ENCODE data around the gene SUCO.
A peak's percentile ranks its signal among the peaks of the same experiment; 100 is the strongest.

The SUCO gene

DNA sequence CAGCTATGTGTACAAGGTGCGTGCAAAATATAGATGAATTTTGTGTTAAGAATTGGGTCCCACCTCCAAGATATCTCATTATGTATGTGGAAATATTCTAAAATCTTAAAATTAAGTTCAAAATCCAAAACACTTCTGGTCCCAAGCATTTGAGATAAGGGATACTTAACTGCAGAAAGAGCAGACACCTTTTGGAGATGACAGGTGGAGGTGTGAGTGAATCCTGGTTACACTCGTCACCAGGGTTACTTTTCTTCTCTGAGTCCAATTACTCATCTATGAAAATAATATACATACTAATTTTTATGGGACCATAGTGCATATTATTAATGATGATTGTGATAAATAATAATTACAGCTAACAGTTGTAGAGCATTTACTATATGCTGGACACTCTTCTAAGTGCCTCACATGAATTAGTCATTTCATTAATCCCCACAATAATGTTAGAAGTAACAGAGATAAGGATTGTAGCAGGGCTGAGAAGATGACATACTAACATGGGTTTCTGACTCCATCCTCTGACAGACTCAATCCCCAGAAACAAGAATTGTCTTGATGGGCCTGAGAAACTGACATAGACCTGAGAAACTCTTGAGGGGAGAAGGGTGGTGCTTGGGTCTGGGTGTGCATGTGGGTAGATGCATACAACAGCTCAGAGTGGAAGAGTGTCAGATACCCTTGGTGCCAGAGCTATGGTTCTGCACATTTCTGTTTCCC lies 117.7 kb downstream of the SUCO start:
- no peak for DNase-seq (ENCODE audit: low read depth)

DNA sequence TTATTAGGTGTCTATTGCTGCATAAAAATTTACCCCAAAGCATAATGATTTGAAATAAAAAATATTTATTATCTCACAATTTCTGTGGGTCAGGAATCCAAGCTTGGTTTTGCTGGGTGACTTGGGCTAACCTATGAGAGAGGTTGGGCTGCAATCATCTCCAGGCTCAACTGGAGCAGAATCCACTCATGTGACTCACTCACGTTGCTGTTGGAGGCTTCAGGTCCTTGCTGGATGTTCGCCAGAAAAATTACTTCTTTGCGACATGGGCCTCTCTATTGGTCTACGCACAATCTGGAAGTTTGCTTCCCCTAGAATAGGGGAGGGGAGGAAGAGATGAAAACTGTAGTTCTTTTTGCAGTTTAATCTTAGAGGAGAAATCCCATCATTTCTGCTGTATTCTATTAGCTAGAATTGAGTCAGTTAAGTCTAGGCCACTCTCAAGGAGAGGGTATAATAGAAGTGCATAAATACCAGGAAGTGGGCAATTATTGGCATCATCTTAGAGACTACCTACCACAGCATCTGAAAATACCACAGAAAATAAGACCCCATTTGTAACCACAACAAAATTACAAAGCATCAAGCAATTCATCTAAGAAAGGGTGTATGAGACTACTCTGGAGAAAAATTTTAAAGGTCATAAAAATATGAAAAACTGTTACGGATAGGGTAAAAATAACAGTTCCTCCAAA lies 120.2 kb downstream of the SUCO start:
- no peak for DNase-seq (ENCODE audit: low read depth)

DNA sequence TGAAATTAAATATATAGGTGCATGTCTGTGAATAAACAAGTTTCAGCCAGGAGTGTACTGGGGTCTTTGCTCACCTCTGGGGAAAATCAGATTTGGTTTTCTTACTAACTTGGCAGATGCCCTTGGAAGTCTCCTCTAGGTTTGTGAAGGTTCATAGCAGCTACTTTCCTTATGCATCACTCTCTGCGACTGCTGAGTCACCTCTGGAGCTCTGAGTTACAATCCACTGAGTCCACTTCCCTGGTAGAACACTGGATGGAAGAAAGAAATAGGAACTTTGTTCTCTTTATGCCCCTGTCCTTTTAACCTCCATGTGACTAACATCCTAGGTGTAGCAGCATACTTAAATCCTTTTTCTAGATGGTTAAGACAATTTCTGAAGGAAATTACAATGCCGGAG lies 121.6 kb downstream of the SUCO start:
- DNase-seq (ENCODE audit: low read depth) = no peak

DNA sequence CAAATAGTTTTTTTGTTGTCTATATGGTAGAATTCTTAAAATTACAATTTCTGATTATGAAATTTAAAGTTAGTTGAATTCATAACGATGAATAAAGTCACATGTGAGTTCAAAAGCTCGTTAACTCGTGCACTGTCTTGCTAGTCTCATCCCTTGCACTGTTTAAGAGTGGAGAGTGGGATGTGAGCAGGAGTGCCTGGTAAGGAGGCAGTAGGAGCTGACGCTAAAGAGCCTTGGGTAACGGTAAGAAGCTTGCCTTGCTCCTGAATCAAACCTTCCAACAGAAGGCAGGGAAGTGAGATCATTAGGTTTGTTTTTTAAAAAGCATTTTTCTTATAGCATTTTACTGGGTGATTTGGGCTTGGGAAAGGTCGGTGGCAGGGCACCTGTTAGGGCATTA lies 123.6 kb downstream of the SUCO start:
- no peak for DNase-seq (ENCODE audit: low read depth)

DNA sequence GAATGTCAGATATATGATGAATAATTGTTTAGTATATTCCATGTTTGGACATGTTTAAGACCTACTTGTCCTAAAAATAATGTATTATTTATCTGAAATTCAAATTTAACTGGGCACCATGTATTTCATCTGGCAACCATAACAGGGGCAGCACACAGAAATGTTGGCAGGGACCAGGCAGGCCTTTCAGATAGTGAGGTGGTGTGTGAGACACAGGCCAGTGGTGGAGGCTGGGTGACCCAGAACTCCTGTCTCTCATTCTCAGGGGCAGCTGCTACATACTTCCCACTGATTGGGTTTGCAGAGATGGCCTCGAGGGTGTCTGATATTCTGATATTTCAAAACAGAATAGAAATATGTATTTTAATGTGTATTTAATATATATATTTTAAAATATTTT lies 124.6 kb downstream of the SUCO start:
- DNase-seq (ENCODE audit: low read depth) = no peak

DNA sequence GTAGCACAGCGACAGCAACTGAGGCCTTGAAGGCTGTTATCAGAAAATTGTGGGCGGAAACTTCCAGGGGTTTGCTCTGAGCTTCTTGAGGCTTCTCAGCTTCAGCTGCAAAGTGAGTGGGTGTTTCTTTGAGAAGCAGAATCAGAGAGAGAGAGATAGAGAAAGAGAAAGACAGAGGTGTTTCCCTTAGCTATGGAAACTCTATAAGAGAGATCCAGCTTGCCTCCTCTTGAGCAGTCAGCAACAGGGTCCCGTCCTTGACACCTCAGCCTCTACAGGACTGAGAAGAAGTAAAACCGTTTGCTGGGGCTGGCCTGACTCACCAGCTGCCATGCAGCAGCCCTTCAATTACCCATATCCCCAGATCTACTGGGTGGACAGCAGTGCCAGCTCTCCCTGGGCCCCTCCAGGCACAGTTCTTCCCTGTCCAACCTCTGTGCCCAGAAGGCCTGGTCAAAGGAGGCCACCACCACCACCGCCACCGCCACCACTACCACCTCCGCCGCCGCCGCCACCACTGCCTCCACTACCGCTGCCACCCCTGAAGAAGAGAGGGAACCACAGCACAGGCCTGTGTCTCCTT lies 126.0 kb downstream of the SUCO start, which contains the start of gene FASLG:
Gene FASLG, plus strand, starts transcription at position 233 of the 583 bp plus-strand sequence. Its CDS starts 99 bp downstream, at position 332.
- peak; percentile 30 for DNase-seq (ENCODE audit: low read depth)

DNA sequence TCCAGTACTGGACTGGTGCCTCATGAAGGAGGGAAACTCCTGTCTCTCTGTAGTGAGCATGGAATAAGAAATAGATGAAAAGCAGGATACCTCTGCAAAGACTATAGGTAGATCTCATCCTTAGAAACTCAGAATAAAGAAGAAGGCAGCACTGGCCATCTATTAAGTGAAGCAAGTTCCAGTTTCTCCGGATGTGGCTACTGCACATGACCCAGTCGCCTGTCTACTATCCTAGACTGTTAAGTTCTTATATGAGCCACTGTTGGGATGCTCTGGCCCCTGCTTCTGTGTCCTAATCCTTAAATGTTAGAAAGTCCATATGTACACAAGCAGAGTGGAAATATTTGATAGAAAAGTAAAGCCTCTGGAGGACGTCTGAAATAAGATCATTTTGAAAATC lies 128.2 kb downstream of the SUCO start:
- DNase-seq (ENCODE audit: low read depth) = no peak

All from stimulated activated CD8-positive, alpha-beta memory T cell treated with anti-CD3 and anti-CD28 coated beads, Interleukin-15, amount 100 ng/mL, for 1 hour (primary cell).